GM20000 (cell line): ENCODE data around the gene GNG13.

Source experiments
- DNase-seq: peaks from one replicate; pipeline ENCODE4 v3.0.0; 2012; ENCODE audit warnings: low spot score
- CTCF ChIP-seq: IDR thresholded peaks from 2 replicates; pipeline ENCODE4 v1.5.1; 2012; ENCODE audit warnings: mild to moderate bottlenecking, control low read depth; ENCODE audit errors: extremely low read depth, missing control alignments

Gene GNG13

DNA sequence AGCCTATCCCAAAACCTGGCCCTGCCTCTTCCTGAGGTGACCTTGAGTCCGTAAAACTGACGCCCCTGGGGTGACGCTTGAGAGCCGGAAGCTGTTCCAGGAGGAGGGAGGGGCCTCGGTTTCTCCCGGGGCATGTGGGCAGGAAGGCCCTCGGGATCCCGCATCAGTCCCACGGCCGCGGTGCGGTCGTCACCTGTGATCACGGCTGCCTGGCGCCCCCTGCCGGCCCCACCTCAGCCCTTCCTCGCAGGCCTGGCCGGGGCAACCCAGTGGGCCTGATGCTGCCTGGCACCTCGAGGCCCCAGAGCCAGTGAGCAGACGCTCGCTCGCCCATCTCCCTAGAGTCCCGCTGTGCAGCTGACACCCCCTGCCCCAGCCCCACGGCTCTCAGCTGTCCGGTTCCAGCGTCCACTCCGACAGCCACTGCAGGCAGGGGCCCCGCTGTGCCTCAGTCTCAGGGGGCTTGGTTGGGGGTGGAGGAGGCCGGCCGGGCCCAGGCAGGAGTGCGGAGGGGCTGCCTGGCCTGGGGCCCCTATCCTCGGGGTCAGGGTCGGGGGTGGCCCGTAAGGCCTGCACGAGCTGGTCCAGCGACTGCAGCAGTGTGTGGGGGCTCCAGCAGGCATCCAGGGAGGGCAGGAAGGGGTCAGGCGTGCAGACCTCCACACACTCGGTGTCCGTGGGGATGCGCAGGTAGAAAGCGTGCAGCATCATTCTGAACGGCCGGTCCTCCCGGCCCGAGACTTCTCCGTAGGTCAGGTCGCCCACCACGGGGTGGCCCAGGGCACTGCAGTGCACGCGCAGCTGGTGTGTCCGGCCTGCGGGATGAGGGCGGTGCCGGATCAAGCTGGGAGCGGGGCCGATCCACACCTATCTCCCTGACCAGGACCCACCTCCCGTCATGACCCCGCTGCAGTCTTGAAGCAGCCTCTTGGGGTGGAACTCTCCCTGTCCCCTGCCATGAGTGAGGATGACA, 14.7 kb downstream of the GNG13 start:
- peak; percentile 88 for DNase-seq
- TF ChIP-seq CTCF = peak; percentile 88

DNA sequence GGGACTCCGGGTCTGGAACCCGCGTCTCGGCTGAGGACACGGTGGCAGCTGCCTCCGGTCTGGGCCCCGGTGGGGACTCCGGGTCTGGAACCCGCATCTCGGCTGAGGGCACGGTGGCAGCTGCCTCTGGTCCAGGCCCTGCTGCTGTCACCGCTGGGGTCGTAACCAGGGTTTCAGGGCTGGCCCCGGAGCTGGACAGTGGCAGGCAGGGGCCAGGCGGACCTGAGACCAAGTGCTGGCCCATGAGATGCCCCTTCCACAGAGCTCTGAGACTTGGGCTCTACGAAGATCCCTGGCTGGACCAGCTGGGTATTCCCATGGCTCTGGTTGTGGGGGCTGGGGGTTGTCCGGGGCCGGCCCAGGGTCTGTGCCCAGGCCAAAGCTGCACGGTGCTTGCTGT, 16.1 kb downstream of the GNG13 start:
- DNase-seq = no peak
- no peak for TF ChIP-seq CTCF

- DNase-seq = no peak
- no peak for TF ChIP-seq CTCF
Observed at GRCh38 chr16:783404-784161, 17.0 kb downstream of the GNG13 start.

GRCh38 chr16:782766-783403, 17.6 kb downstream of the GNG13 start:
- TF ChIP-seq CTCF = no peak
- DNase-seq = no peak

DNA sequence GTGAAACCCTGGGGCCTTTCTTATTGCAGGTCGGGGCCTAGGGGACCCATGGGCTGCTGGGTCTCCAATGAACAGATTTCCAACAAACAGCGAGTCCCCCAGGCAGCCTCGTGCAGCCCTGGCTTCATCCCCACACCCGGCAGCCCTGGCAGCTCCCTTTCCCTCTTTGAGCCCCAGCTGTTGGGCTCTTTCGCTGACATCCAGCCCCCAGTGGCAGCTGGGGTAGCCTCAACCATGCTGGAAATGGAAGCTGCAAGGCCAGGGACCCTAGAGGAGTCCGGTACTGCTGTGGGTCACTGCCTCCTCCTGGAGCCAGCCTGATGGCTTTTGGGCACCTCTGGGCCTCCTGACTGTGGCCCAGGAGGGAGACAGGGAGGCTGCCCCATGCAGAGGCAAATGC, 18.3 kb downstream of the GNG13 start:
- DNase-seq = no peak
- TF ChIP-seq CTCF = no peak

- no peak for DNase-seq
- no peak for TF ChIP-seq CTCF
Observed at GRCh38 chr16:781346-782010, 19.1 kb downstream of the GNG13 start.
